HepG2 (cell line): ENCODE data around the gene MBD3L2B. TPM values are rescaled to one million over a fixed set of nuclear protein-coding genes. Genes with fewer than 3 reads are reported as not detected.
A peak's percentile ranks its signal among the peaks of the same experiment; 100 is the strongest.

ENCODE experiments used
- GTF3A ChIP-seq: sonication (generic); formaldehyde crosslinking; conservative IDR thresholded peaks from 2 replicates; pipeline ENCODE4 v1.4.0; 2020; ENCODE audit warnings: mild to moderate bottlenecking, missing genetic modification reagents
- HBP1 ChIP-seq: IDR thresholded peaks from 2 replicates; pipeline ENCODE4 v1.6.1; 2016; ENCODE audit warnings: low read depth, control low read depth
- HOXA3 ChIP-seq: sonication (generic); formaldehyde crosslinking; IDR thresholded peaks from 2 replicates; pipeline ENCODE4 v1.5.0; 2020; ENCODE audit warnings: missing genetic modification reagents
- MYPOP ChIP-seq: sonication (generic); formaldehyde crosslinking; IDR thresholded peaks from 2 replicates; pipeline ENCODE4 v1.8.1; 2023; ENCODE audit warnings: mild to moderate bottlenecking, moderate library complexity, missing genetic modification reagents
- NFE2L1 ChIP-seq: sonication (generic); formaldehyde crosslinking; IDR thresholded peaks from 2 replicates; pipeline ENCODE4 v1.4.0; 2020; ENCODE audit warnings: missing genetic modification reagents, mild to moderate bottlenecking, borderline replicate concordance
- NPAS2 ChIP-seq: sonication (generic); formaldehyde crosslinking; IDR thresholded peaks from 2 replicates; pipeline ENCODE4 v1.8.0; 2022; ENCODE audit warnings: mild to moderate bottlenecking, missing genetic modification reagents, borderline replicate concordance
- PTBP1 ChIP-seq: fragments of 200-400 bp; formaldehyde crosslinking; IDR thresholded peaks from 2 replicates; pipeline ENCODE4 v1.6.1; 2018; ENCODE audit warnings: low read length, low read depth; ENCODE audit not compliant: poor library complexity, severe bottlenecking
- RBFOX2 ChIP-seq: fragments of 200-400 bp; formaldehyde crosslinking; IDR thresholded peaks from 2 replicates; pipeline ENCODE4 v1.6.1; 2017; ENCODE audit warnings: low read depth, mild to moderate bottlenecking, low read length
- TIGD3 ChIP-seq: sonication (generic); formaldehyde crosslinking; IDR thresholded peaks from 2 replicates; pipeline ENCODE4 v1.5.1; 2020; ENCODE audit warnings: mild to moderate bottlenecking, missing genetic modification reagents, borderline replicate concordance
- ZC3H4 ChIP-seq: sonication (generic); formaldehyde crosslinking; IDR thresholded peaks from 2 replicates; pipeline ENCODE4 v1.4.0; 2020; ENCODE audit warnings: missing genetic modification reagents, borderline replicate concordance
- ZFP36 ChIP-seq: fragments of 150-350 bp; IDR thresholded peaks from 2 replicates; pipeline ENCODE4 v1.6.1; 2018; ENCODE audit warnings: borderline replicate concordance, low read length, low read depth; ENCODE audit not compliant: partially characterized antibody
- ZFP41 ChIP-seq: sonication (generic); formaldehyde crosslinking; IDR thresholded peaks from 2 replicates; pipeline ENCODE4 v1.4.0; 2020; ENCODE audit warnings: mild to moderate bottlenecking, missing genetic modification reagents, borderline replicate concordance
- ZHX2 ChIP-seq, 2 experiments: sonication (generic) in 1 of 2; formaldehyde crosslinking in 1 of 2; IDR thresholded peaks; 2 replicates each; pipeline versions ENCODE4 v1.6.1 to v1.9.0; 2014 to 2022; ENCODE audit warnings: antibody characterized with exemption in 1 of 2, borderline replicate concordance in 1 of 2, inconsistent platforms in 1 of 2, low read depth in 1 of 2, missing genetic modification reagents in 1 of 2
- polyA plus RNA-seq, 8 experiments: library from polyadenylated mRNA; depleted of rRNA in 3 of 8; stranded (reverse) in 7 of 8; unstranded in 1 of 8; fragments of >200 nt; fragmentation: Illumina TruSeq in 4 of 8; extraction: Trizol in 4 of 8; gene quantifications; 2 replicates each; pipeline versions ENCODE4 v1.2.1 to v1.2.3, GENCODE V29; 2011 to 2016; ENCODE audit warnings: low read depth in 4 of 8, missing spikeins in 1 of 8, mixed read lengths in 1 of 8; ENCODE audit not compliant: insufficient read depth in 1 of 8
- total RNA-seq, 5 experiments: library from RNA; depleted of rRNA; stranded (reverse); fragments of >200 nt; fragmentation: Illumina TruSeq; extraction: Trizol; gene quantifications; 2 replicates each; pipeline ENCODE4 v1.2.3, GENCODE V29; 2016; ENCODE audit warnings: low read depth in 1 of 5

The MBD3L2B gene
- total and polyA plus RNA-seq, 2 of the 13 experiments (the other 11 are each of a cell fraction or from before 2014, with no cell fraction given): not detected

- TF ChIP-seq RBFOX2 (peak; percentile 94), GTF3A (CRISPR knock-in tag) (no peak), ZFP36 (no peak), ZC3H4 (CRISPR knock-in tag) (no peak), ZHX2 (IDR thresholded peaks at IDR 0.05; ENCODE audit: low read depth) (no peak; the same call in 1 of the 2 replicates), ZHX2 (CRISPR knock-in tag; IDR thresholded peaks at IDR 0.05; ENCODE audit: borderline replicate concordance) (0 out of 2 replicates have a peak, but pooled peaks have one; percentile 56), PTBP1 (peak; percentile 50), HBP1 (CRISPR knock-in tag) (0 out of 2 replicates have a peak, but pooled peaks have one; percentile 70), HOXA3 (0 out of 2 replicates have a peak, but pooled peaks have one; percentile 46), ZFP41 (0 out of 2 replicates have a peak, but pooled peaks have one; percentile 40), NPAS2 (CRISPR knock-in tag) (no peak), NFE2L1 (CRISPR knock-in tag) (0 out of 2 replicates have a peak, but pooled peaks have one; percentile 16), MYPOP (CRISPR knock-in tag) (peak; percentile 56; the same call in 1 of the 2 replicates), TIGD3 (0 out of 2 replicates have a peak, but pooled peaks have one; percentile 28)
These were observed 48.0 kb upstream of the MBD3L2B start, which contains the start of gene ZNF557 (continued) for GRCh38 chr19:7069042-7069903.
